HG03354 (cell line): Measurements from ENCODE around the gene HUS1.
"Not testable (repeated sequence)": the region's sequence is repeated elsewhere in the genome, so short reads cannot be mapped to it uniquely, and the experiment has no call there.

ENCODE experiments used
- ATAC-seq: cut with Tn5 transposase; IDR thresholded peaks from one replicate; pipeline ENCODE4 v1.9.1; 2021; ENCODE audit warnings: mild to moderate bottlenecking; ENCODE audit not compliant: unreplicated experiment, poor library complexity, severe bottlenecking

HUS1 gene

DNA sequence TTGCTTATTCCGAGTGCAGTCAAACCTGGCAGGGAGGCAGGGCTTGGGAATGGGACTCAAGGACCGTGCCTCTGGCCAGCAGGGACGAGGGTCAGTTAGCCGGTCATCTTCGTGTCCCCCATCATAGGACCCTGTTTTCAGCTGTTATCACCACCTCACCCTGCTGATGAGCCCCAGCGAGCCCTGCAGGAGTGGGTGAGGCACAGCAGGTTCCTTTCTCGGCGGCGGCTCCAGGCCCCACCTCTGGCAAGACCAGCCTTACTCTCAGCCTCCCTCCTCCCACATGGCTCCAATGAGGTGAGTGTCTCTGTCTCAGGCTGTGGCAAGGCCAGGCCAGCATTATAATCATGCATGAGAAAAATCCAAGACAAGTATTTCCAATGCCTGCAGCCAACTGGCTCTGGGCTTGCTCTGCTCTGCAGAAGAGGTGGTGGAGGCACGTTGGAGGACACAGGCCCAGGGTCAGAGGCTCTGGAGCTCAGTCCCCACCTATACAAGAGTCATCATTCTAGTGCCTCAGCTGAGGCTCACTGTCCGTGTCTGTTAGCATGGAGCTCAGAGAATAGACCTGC lies 46.9 kb downstream of the HUS1 start:
- no peak for ATAC-seq

DNA sequence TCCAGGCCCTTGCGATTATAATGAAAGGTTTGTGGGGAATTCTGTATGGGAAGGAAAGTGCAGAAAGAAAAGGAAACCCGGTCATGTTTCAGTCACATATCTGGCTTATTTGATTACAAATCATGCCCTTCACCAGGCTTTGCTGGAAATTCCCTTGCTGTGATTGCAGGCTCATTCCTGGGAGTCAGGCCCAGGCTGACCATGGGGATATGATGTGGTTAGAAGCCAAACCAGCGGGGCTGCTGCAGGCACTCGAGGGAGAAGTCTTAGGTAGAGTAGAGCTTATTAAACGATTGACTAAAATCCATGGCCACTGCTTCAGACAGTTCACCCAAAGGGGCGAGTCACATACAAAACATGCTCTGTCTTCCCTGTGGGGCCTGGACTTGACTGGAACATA lies 47.4 kb downstream of the HUS1 start:
- no peak for ATAC-seq

- ATAC-seq, result no peak
Measured at GRCh38 chr7:47931005-47932004, 48.1 kb downstream of the HUS1 start.

- no peak for ATAC-seq
Measured at GRCh38 chr7:47924266-47924665, 55.1 kb downstream of the HUS1 start.

- ATAC-seq, result not testable (repeated sequence)
Measured at GRCh38 chr7:47923081-47923875, 56.1 kb downstream of the HUS1 start.

DNA sequence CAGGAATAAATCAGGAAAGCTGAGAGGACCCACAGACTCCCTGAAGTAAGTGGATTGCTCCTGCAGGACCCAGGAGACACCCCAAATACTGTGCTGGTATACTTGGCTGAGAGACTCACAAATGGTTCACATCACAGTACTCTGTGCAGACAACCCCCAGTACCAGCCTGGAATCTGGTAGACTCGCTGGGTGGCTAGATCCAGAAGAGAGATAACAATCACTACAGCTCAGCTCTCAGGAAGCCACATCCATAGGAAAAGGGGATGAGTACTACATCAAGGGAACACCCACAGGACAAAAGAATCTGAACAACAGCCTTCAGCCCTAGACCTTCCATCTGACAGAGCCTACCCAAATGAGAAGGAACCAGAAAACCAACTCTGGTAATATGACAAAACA lies 62.9 kb downstream of the HUS1 start:
- ATAC-seq, result not testable (repeated sequence)

- ATAC-seq, result no peak
Measured at GRCh38 chr7:47915616-47915976, 63.8 kb downstream of the HUS1 start.

DNA sequence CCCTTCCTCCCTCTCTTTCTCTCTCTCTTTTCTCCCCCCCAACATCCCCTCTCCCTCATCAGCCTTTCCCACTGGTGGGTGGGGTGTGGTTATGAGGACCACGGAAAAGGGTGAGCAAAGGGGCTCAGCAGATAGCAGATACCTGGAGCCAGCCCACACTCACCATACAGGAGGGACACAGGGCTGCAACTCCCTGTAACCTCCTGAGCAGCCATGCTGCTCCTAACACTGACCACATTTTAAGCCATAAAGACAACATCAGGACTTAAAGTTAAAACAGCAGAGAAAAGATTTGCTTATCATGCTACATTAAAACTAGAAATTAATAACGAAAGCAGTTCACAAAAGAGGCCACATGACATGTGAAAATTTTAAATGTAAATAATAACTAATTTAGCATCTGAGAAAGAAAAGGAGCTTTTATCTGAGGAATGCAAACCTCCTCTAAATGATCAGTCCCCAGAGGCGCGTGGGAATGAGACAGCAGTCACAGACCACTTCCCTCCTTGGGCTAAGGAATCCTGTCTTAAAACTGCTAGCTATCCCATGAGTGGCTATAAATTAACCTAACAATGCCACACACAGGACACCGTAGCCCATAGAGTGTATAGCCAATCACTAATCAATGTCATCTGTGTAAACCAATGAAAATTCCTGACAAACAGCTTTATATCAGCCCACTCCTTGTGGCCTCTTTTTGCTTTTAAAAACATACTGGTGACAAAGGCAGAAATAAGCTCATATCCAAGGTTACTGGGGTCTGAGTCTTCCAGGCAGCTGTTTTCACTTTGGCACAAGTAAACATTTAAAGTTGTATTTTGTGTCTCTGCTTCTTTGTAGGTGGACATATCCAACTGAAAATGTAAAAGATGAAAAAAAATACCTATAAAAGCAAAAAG lies 64.4 kb downstream of the HUS1 start:
- no peak for ATAC-seq
